ENCODE data around the gene SAFB2. TPM values are rescaled to one million over a fixed set of nuclear protein-coding genes. Genes with fewer than 3 reads are reported as not detected.
A peak's percentile ranks its signal among the peaks of the same experiment; 100 is the strongest.

Gene SAFB2
- total and polyA plus RNA-seq, 2 of the 13 experiments (the other 11 are each of a cell fraction or from before 2014, with no cell fraction given) = 11.2 to 31.5 TPM

DNA sequence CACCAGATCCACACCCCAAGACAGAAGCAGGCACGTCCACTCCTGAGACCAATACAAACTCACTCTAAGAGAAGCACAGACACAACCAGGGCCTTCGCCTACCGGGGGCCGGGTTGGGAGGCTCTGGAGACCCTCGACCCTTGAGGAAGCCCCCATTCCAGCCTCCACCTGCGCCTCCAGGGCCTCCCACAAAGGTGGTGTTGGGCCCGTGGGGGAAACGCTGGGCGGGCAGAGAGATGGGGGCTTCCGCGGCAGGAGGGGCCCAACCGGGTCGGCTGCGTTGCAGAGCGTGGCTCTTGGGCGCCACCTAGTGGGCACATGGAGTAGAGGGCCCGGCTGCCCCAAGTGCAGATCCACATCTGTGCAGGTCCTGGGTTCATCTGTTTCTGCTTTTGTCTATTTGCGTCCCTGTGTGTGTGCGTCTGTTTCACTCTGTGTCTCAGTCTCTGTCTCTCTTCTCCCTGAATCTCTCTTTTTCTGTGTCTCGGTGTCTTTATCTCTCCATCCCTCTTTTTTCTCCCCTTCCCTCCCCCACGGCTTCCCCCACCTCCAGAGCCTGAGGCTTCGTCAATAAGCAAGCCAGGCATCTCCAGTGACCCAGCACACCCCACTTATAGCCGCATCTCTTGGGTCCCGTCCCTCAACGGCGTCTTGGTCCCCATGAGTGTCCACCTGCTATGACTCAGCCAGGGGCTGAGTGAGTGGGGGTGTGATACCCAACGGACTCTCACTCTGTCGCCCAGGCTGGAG lies 44.3 kb downstream of the SAFB2 start (continued):
- TF ChIP-seq SNAPC2 (CRISPR knock-in tag; IDR thresholded peaks at IDR 0.05) (0 out of 2 replicates have a peak, but pooled peaks have one; percentile 28), MEIS1 (CRISPR knock-in tag; IDR thresholded peaks at IDR 0.05; ENCODE audit: borderline replicate concordance) (no peak), ZKSCAN1 (IDR thresholded peaks at IDR 0.05; ENCODE audit: low read length) (0 out of 2 replicates have a peak, but pooled peaks have one; percentile 10), ZNF713 (CRISPR knock-in tag; IDR thresholded peaks at IDR 0.05) (0 out of 2 replicates have a peak, but pooled peaks have one; percentile 55), ZNF501 (CRISPR knock-in tag; IDR thresholded peaks at IDR 0.05) (peak; percentile 86), ZNF563 (CRISPR knock-in tag; IDR thresholded peaks at IDR 0.05) (peak; percentile 39; the same call in 1 of the 2 replicates), IRF2 (CRISPR knock-in tag; IDR thresholded peaks at IDR 0.05) (0 out of 2 replicates have a peak, but pooled peaks have one; percentile 29), NFKB2 (CRISPR knock-in tag; IDR thresholded peaks at IDR 0.05; ENCODE audit: borderline replicate concordance) (peak; percentile 57; the same call in 1 of the 2 replicates), RAD21 (CRISPR knock-in tag; IDR thresholded peaks at IDR 0.05) (peak; percentile 94), MEIS2 (CRISPR knock-in tag; IDR thresholded peaks at IDR 0.05) (peak; percentile 39; the same call in 1 of the 2 replicates), HNRNPH1 (optimal IDR thresholded peaks at IDR 0.05; ENCODE audit: low read depth, low read length) (no peak), TBX2 (CRISPR knock-in tag; IDR thresholded peaks at IDR 0.05; ENCODE audit: borderline replicate concordance) (peak; percentile 23; the same call in 1 of the 2 replicates), SRSF1 (optimal IDR thresholded peaks at IDR 0.05; ENCODE audit: low read depth, low read length) (peak; percentile 75)
- TF ChIP-seq, protein P1, sequence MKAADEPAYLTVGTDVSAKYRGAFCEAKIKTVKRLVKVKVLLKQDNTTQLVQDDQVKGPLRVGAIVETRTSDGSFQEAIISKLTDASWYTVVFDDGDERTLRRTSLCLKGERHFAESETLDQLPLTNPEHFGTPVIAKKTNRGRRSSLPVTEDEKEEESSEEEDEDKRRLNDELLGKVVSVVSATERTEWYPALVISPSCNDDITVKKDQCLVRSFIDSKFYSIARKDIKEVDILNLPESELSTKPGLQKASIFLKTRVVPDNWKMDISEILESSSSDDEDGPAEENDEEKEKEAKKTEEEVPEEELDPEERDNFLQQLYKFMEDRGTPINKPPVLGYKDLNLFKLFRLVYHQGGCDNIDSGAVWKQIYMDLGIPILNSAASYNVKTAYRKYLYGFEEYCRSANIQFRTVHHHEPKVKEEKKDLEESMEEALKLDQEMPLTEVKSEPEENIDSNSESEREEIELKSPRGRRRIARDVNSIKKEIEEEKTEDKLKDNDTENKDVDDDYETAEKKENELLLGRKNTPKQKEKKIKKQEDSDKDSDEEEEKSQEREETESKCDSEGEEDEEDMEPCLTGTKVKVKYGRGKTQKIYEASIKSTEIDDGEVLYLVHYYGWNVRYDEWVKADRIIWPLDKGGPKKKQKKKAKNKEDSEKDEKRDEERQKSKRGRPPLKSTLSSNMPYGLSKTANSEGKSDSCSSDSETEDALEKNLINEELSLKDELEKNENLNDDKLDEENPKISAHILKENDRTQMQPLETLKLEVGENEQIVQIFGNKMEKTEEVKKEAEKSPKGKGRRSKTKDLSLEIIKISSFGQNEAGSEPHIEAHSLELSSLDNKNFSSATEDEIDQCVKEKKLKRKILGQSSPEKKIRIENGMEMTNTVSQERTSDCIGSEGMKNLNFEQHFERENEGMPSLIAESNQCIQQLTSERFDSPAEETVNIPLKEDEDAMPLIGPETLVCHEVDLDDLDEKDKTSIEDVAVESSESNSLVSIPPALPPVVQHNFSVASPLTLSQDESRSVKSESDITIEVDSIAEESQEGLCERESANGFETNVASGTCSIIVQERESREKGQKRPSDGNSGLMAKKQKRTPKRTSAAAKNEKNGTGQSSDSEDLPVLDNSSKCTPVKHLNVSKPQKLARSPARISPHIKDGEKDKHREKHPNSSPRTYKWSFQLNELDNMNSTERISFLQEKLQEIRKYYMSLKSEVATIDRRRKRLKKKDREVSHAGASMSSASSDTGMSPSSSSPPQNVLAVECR (CRISPR knock-in tag; IDR thresholded peaks at IDR 0.05; ENCODE audit: borderline replicate concordance) = peak; percentile 56
- TF ChIP-seq, protein P2, sequence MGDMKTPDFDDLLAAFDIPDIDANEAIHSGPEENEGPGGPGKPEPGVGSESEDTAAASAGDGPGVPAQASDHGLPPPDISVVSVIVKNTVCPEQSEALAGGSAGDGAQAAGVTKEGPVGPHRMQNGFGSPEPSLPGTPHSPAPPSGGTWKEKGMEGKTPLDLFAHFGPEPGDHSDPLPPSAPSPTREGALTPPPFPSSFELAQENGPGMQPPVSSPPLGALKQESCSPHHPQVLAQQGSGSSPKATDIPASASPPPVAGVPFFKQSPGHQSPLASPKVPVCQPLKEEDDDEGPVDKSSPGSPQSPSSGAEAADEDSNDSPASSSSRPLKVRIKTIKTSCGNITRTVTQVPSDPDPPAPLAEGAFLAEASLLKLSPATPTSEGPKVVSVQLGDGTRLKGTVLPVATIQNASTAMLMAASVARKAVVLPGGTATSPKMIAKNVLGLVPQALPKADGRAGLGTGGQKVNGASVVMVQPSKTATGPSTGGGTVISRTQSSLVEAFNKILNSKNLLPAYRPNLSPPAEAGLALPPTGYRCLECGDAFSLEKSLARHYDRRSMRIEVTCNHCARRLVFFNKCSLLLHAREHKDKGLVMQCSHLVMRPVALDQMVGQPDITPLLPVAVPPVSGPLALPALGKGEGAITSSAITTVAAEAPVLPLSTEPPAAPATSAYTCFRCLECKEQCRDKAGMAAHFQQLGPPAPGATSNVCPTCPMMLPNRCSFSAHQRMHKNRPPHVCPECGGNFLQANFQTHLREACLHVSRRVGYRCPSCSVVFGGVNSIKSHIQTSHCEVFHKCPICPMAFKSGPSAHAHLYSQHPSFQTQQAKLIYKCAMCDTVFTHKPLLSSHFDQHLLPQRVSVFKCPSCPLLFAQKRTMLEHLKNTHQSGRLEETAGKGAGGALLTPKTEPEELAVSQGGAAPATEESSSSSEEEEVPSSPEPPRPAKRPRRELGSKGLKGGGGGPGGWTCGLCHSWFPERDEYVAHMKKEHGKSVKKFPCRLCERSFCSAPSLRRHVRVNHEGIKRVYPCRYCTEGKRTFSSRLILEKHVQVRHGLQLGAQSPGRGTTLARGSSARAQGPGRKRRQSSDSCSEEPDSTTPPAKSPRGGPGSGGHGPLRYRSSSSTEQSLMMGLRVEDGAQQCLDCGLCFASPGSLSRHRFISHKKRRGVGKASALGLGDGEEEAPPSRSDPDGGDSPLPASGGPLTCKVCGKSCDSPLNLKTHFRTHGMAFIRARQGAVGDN (CRISPR knock-in tag; IDR thresholded peaks at IDR 0.05) = peak; percentile 76
- TF ChIP-seq, protein P3, sequence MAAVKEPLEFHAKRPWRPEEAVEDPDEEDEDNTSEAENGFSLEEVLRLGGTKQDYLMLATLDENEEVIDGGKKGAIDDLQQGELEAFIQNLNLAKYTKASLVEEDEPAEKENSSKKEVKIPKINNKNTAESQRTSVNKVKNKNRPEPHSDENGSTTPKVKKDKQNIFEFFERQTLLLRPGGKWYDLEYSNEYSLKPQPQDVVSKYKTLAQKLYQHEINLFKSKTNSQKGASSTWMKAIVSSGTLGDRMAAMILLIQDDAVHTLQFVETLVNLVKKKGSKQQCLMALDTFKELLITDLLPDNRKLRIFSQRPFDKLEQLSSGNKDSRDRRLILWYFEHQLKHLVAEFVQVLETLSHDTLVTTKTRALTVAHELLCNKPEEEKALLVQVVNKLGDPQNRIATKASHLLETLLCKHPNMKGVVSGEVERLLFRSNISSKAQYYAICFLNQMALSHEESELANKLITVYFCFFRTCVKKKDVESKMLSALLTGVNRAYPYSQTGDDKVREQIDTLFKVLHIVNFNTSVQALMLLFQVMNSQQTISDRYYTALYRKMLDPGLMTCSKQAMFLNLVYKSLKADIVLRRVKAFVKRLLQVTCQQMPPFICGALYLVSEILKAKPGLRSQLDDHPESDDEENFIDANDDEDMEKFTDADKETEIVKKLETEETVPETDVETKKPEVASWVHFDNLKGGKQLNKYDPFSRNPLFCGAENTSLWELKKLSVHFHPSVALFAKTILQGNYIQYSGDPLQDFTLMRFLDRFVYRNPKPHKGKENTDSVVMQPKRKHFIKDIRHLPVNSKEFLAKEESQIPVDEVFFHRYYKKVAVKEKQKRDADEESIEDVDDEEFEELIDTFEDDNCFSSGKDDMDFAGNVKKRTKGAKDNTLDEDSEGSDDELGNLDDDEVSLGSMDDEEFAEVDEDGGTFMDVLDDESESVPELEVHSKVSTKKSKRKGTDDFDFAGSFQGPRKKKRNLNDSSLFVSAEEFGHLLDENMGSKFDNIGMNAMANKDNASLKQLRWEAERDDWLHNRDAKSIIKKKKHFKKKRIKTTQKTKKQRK (IDR thresholded peaks at IDR 0.05; ENCODE audit: low read length) = no peak
